CD14-positive monocyte (primary cell): ENCODE data around the gene ATP1A2. TPM values are rescaled to one million over a fixed set of nuclear protein-coding genes. Genes with fewer than 3 reads are reported as not detected.

Experiments used
- DNase-seq, 3 donors: peaks; one replicate each; pipeline ENCODE4 v3.0.0-alpha.2; 2011 to 2022
- H2AFZ ChIP-seq: 2 replicates; pipeline ENCODE4 v1.6.0; 2012; ENCODE audit warnings: mild to moderate bottlenecking, low read depth, low read length, inconsistent platforms; ENCODE audit not compliant: insufficient read depth, poor library complexity, severe bottlenecking
- H3K27ac ChIP-seq, 2 donors: 1 replicate in 1 of 2; 2 replicates in 1 of 2; pipeline ENCODE4 v1.5.1; 2012 to 2013; ENCODE audit warnings: low read length in 2 of 2, control low read depth in 1 of 2, inconsistent platforms in 1 of 2, low read depth in 1 of 2, mild to moderate bottlenecking in 1 of 2
- H3K27me3 ChIP-seq, 2 donors: one replicate each; pipeline versions ENCODE4 v1.6.0 to v1.6.1; 2011 to 2013; ENCODE audit warnings: low read length in 2 of 2; ENCODE audit not compliant: control insufficient read depth in 2 of 2, insufficient read depth in 2 of 2
- H3K36me3 ChIP-seq, 2 donors: replicated peaks in 1 of 2; 1 replicate in 1 of 2; 2 replicates in 1 of 2; pipeline versions ENCODE4 v1.5.1 to v1.6.1; 2012 to 2013; ENCODE audit warnings: low read length in 2 of 2, control low read depth in 1 of 2, inconsistent platforms in 1 of 2, mild to moderate bottlenecking in 1 of 2; ENCODE audit not compliant: insufficient read depth in 2 of 2, control insufficient read depth in 1 of 2
- H3K4me1 ChIP-seq, 2 donors: 1 replicate in 1 of 2; 2 replicates in 1 of 2; pipeline versions ENCODE4 v1.5.1 to v1.6.1; 2012 to 2013; ENCODE audit warnings: low read length in 2 of 2, control low read depth in 1 of 2, inconsistent platforms in 1 of 2, mild to moderate bottlenecking in 1 of 2, moderate library complexity in 1 of 2; ENCODE audit not compliant: insufficient read depth in 2 of 2, control insufficient read depth in 1 of 2
- H3K4me2 ChIP-seq: replicated peaks from 2 replicates; pipeline ENCODE3; 2012; ENCODE audit warnings: low read length, moderate library complexity, mild to moderate bottlenecking; ENCODE audit not compliant: poor library complexity, severe bottlenecking; ENCODE audit errors: extremely low read depth
- H3K4me3 ChIP-seq, 3 experiments: fragments of 200-600 bp in 1 of 3; sonication (generic) in 1 of 3; replicated peaks in 1 of 3; 1 replicate in 2 of 3; 2 replicates in 1 of 3; pipeline ENCODE4 v1.5.1; 2011 to 2013; ENCODE audit warnings: low read length in 3 of 3, mild to moderate bottlenecking in 3 of 3, control low read depth in 2 of 3, low read depth in 2 of 3, inconsistent platforms in 1 of 3, moderate library complexity in 1 of 3
- H3K79me2 ChIP-seq: 2 replicates; pipeline ENCODE4 v1.6.0; 2012; ENCODE audit warnings: mild to moderate bottlenecking, control low read depth, inconsistent platforms, low read length, moderate library complexity; ENCODE audit not compliant: insufficient read depth
- H3K9ac ChIP-seq: 2 replicates; pipeline ENCODE4 v1.6.0; 2017; ENCODE audit warnings: low read length, mild to moderate bottlenecking; ENCODE audit not compliant: insufficient read depth, poor library complexity, severe bottlenecking
- H3K9me3 ChIP-seq, 2 donors: replicated peaks in 1 of 2; 1 replicate in 1 of 2; 2 replicates in 1 of 2; pipeline versions ENCODE4 v1.5.1 to v1.6.1; 2012 to 2013; ENCODE audit warnings: low read length in 2 of 2, control low read depth in 1 of 2; ENCODE audit not compliant: control insufficient read depth in 1 of 2, insufficient read depth in 1 of 2
- H4K20me1 ChIP-seq: 2 replicates; pipeline ENCODE4 v1.6.0; 2012; ENCODE audit warnings: mild to moderate bottlenecking, low read length, control low read depth, moderate library complexity; ENCODE audit not compliant: insufficient read depth
- H3K27ac Mint-ChIP-seq, 7 donors: one replicate each; pipeline ENCODE4 v1.8.0; 2020; ENCODE audit warnings: mild to moderate bottlenecking in 7 of 7, mixed read lengths in 7 of 7, moderate library complexity in 6 of 7, inconsistent platforms in 2 of 7
- H3K27me3 Mint-ChIP-seq, 3 donors: one replicate each; pipeline ENCODE4 v1.8.0; 2021 to 2022; ENCODE audit warnings: low read depth in 3 of 3, mild to moderate bottlenecking in 3 of 3, mixed read lengths in 3 of 3, moderate library complexity in 3 of 3, inconsistent platforms in 1 of 3
- H3K36me3 Mint-ChIP-seq, 2 donors: one replicate each; pipeline ENCODE4 v1.8.0; 2020; ENCODE audit warnings: mixed read lengths in 2 of 2, inconsistent platforms in 1 of 2, mild to moderate bottlenecking in 1 of 2
- H3K4me1 Mint-ChIP-seq: one replicate; pipeline ENCODE4 v1.8.0; 2020; ENCODE audit warnings: mild to moderate bottlenecking, mixed read lengths
- H3K4me3 Mint-ChIP-seq, 2 donors: one replicate each; pipeline ENCODE4 v1.8.0; 2020; ENCODE audit warnings: mild to moderate bottlenecking in 2 of 2, mixed read lengths in 2 of 2, moderate library complexity in 1 of 2
- H3K9me3 Mint-ChIP-seq, 7 donors: one replicate each; pipeline ENCODE4 v1.8.0; 2020 to 2022; ENCODE audit warnings: mixed read lengths in 7 of 7, mild to moderate bottlenecking in 6 of 7, moderate library complexity in 6 of 7, inconsistent platforms in 2 of 7
- CTCF ChIP-seq: fragments of 200-600 bp; IDR thresholded peaks from one replicate; pipeline ENCODE4 v1.8.0; 2022; ENCODE audit warnings: antibody characterized with exemption, mild to moderate bottlenecking
- WGBS: methylation state at CpG from one replicate; pipeline ENCODE4 v1.1.5; 2013; ENCODE audit warnings: missing lambda C conversion rate; ENCODE audit not compliant: insufficient coverage; 5-methylcytosine and 5-hydroxymethylcytosine counted together
- intact Hi-C, 2 donors: fragments of 100-400 bp; cut with micrococcal nuclease; formaldehyde crosslinking; loops; one replicate each; pipeline versions ENCODE4 v1.15.0 to v1.15.1; 2023
- polyA plus RNA-seq, 3 donors: library from polyadenylated mRNA; depleted of rRNA in 1 of 3; unstranded in 2 of 3; stranded (reverse) in 1 of 3; fragments of 300-500 nt in 2 of 3; fragments of >200 nt in 1 of 3; fragmentation: Illumina TruSeq in 2 of 3; gene quantifications; 1 replicate in 2 of 3; 2 replicates in 1 of 3; pipeline ENCODE4 v1.2.3, GENCODE V29; 2012 to 2021

Gene ATP1A2
- polyA plus RNA-seq, 3 donors = 0.03 TPM; not detected in 2

DNA sequence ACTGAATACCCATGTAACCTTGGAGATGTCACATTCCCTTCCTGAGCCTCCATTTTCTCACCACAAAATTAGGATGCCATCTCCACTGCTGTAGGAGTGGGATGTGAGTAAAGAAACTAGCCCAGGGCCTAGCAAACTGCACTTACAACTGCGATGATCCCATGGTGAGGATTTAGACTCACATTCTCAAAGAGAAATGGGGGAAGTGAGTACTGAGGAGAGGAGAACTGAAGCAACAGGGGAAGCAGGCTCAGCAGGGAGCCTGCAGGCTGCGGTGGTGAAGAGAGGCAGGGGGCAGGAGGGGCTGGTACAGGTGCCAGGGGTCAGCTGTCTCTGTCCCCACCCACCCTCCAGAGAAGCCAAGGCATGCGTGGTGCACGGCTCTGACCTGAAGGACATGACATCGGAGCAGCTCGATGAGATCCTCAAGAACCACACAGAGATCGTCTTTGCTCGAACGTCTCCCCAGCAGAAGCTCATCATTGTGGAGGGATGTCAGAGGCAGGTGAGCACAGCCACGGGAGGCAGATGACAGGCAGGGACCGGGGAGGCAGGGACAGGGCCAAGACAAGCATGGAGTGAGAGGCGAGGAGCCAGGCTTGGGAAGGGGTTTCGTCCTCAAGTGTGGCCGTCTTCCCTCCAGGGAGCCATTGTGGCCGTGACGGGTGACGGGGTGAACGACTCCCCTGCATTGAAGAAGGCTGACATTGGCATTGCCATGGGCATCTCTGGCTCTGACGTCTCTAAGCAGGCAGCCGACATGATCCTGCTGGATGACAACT lies 19.4 kb downstream of the ATP1A2 start:
- H3K4me1 Mint-ChIP-seq = peaks cover 9% of the 10 kb centered on the region
- H3K79me2 ChIP-seq = no peaks in the 10 kb centered on the region
- peak; percentile 18 to 24 (median 24) for DNase-seq
- H3K27ac ChIP-seq = no peak overlapping the region
- H3K9me3 Mint-ChIP-seq = peaks cover 0 to 1% (median 0%) of the 10 kb centered on the region in 7 donors
- no peaks in the 10 kb centered on the region for H3K36me3 ChIP-seq
- no peak overlapping the region for H3K4me3 ChIP-seq
- H3K4me1 ChIP-seq = peaks cover 12 to 13% of the 10 kb centered on the region in 2 donors
- H3K4me2 ChIP-seq = no peak overlapping the region
- no peaks in the 10 kb centered on the region for H3K9me3 ChIP-seq
- no peak overlapping the region for H3K9ac ChIP-seq
- peaks cover 11 to 12% (median 11%) of the 10 kb centered on the region in 3 donors for H3K27me3 Mint-ChIP-seq
- 84% methylated on average over 16 of the region's 20 CpGs for WGBS
- H3K27ac Mint-ChIP-seq = peak overlapping the region in 1 of 7 donors; percentile 26
- intact Hi-C loops = no loop called here
- peak overlapping the region in 1 of 2 donors; percentile 5 for H3K4me3 Mint-ChIP-seq
- H2AFZ ChIP-seq = peak overlapping the region; percentile 0
- H3K27me3 ChIP-seq = no peaks in the 10 kb centered on the region
- H4K20me1 ChIP-seq = no peaks in the 10 kb centered on the region
- no peaks in the 10 kb centered on the region for H3K36me3 Mint-ChIP-seq
- no peak for TF ChIP-seq CTCF

DNA sequence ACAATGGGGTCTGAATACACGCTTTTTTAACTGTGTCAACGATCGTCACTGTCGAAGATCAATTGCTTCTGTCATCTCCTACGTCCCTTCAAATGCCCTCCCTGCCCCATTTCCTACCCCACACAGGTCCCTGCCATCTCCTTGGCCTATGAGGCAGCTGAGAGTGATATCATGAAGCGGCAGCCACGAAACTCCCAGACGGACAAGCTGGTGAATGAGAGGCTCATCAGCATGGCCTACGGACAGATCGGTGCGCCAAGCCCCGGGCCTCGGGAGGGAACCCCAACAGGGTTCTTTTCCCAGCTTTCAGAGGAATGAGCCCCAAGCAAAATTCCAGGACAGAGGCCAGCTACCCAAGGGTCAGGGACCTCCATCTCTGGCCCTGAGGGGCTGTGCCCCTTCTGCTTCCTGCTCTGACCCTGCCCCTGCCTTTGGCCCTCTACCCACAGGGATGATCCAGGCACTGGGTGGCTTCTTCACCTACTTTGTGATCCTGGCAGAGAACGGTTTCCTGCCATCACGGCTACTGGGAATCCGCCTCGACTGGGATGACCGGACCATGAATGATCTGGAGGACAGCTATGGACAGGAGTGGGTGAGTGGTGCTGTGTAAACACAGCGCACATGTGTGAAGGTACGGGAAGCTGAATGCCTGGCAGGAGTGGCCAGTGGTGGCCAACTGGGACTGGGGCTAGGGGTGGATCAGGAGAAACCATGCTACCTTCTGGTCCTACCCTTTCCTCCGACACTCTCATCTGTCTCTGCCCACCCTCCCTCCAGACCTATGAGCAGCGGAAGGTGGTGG lies 20.8 kb downstream of the ATP1A2 start:
- H3K36me3 Mint-ChIP-seq = no peaks in the 10 kb centered on the region
- peaks cover 10 to 12% (median 11%) of the 10 kb centered on the region in 3 donors for H3K27me3 Mint-ChIP-seq
- H3K4me2 ChIP-seq = no peak overlapping the region
- H3K4me1 Mint-ChIP-seq = peaks cover 12% of the 10 kb centered on the region
- TF ChIP-seq CTCF = no peak
- no peaks in the 10 kb centered on the region for H4K20me1 ChIP-seq
- DNase-seq = no peak
- H3K9ac ChIP-seq = no peak overlapping the region
- no peak overlapping the region for H3K27ac Mint-ChIP-seq
- peaks cover 0 to 1% (median 0%) of the 10 kb centered on the region in 7 donors for H3K9me3 Mint-ChIP-seq
- no peaks in the 10 kb centered on the region for H3K27me3 ChIP-seq
- 94% methylated on average over 18 of the region's 22 CpGs for WGBS
- H2AFZ ChIP-seq = no peak overlapping the region
- H3K27ac ChIP-seq = no peak overlapping the region
- H3K4me3 ChIP-seq = no peak overlapping the region
- intact Hi-C loops = no loop called here
- H3K36me3 ChIP-seq = no peaks in the 10 kb centered on the region
- no peaks in the 10 kb centered on the region for H3K9me3 ChIP-seq
- H3K4me3 Mint-ChIP-seq = no peak overlapping the region
- H3K4me1 ChIP-seq = peaks cover 13 to 16% of the 10 kb centered on the region in 2 donors
- no peaks in the 10 kb centered on the region for H3K79me2 ChIP-seq
